ENCODE measurements around the gene MAPK1. TPM values are rescaled to one million over a fixed set of nuclear protein-coding genes. Genes with fewer than 3 reads are reported as not detected.
A peak's percentile ranks its signal among the peaks of the same experiment; 100 is the strongest.
"Not testable (repeated sequence)": the region's sequence is repeated elsewhere in the genome, so short reads cannot be mapped to it uniquely, and the experiment has no call there.

The MAPK1 gene
- total and polyA plus RNA-seq, 4 donors: 87.7 to 183 (median 136) TPM

GRCh38 chr22:21883930-21884329 lies 16.5 kb upstream of the MAPK1 start:
- 100% methylated on average over 7 of the region's 26 CpGs for WGBS (ENCODE audit: insufficient coverage)
- not testable (repeated sequence) for H3K9me3 ChIP-seq (ENCODE audit: control insufficient read depth, insufficient read depth, low read length); H3K27me3 ChIP-seq (ENCODE audit: control insufficient read depth, insufficient read depth, low read length); H3K36me3 ChIP-seq (ENCODE audit: control insufficient read depth, insufficient read depth, low read length); DNase-seq (ENCODE audit: low read depth in 4 of 6, low spot score in 6 of 6); H3K4me1 ChIP-seq (ENCODE audit: control insufficient read depth, insufficient read depth, low read length); H3K27ac ChIP-seq (ENCODE audit: low read depth, low read length); H3K4me3 ChIP-seq (ENCODE audit: low read depth, low read length)

GRCh38 chr22:21882754-21883333 lies 15.4 kb upstream of the MAPK1 start:
- H3K36me3 ChIP-seq (ENCODE audit: control insufficient read depth, insufficient read depth, low read length); H3K4me1 ChIP-seq (ENCODE audit: control insufficient read depth, insufficient read depth, low read length); H3K27ac ChIP-seq (ENCODE audit: low read depth, low read length); H3K9me3 ChIP-seq (ENCODE audit: control insufficient read depth, insufficient read depth, low read length); DNase-seq (ENCODE audit: low read depth in 4 of 6, low spot score in 6 of 6); H3K27me3 ChIP-seq (ENCODE audit: control insufficient read depth, insufficient read depth, low read length); H3K4me3 ChIP-seq (ENCODE audit: low read depth, low read length): not testable (repeated sequence)
- no CpG with 5 or more reads among the region's 7 CpGs for WGBS (ENCODE audit: insufficient coverage)

DNA sequence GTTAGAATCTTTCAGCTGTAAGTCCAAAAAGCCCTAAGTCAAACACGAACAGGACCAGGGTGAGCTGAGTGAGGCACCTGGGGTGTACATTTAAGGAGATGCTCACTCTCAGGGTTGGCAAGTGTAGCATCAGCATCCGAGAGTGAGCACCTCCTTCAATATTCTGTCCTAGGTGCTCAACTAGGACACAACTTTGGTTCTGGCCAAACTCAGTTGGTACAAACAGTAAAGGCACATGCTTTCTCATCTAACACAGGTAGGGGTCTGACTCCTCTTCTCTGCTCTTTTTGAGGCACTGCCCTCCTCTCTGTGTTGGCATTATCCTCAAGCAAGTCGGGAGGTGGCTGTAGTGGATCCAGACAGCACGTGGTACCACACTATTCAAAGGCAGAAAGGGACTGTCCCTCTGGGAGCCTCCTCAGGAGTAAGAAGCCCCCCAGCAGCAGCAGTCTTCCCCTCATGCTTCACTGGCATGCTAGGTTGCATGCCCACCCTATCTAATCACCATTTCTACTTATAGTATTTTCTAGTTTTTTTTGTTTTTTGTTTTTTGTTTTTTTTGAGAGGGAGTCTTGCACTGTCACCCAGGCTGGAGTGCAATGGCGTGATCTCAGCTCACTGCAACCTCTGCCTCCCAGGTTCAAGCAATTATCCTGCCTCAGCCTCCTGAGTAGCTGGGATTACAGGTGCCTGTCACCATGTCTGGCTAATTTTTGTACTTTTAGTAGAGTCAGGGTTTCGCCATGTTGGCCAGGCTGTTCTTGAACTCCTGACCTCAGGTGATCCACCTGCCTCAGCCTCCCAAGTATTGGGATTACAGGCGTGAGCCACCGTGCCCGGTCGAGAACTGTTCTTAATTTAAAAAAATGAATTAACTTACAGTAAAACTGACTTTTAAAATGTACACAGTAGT lies 14.7 kb upstream of the MAPK1 start:
- H3K4me3 ChIP-seq (ENCODE audit: low read depth, low read length): no peak overlapping the region
- H3K27me3 ChIP-seq (ENCODE audit: control insufficient read depth, insufficient read depth, low read length): no peaks in the 10 kb centered on the region
- DNase-seq (ENCODE audit: low read depth in 4 of 6, low spot score in 6 of 6): no peak
- no peaks in the 10 kb centered on the region for H3K9me3 ChIP-seq (ENCODE audit: control insufficient read depth, insufficient read depth, low read length)
- H3K27ac ChIP-seq (ENCODE audit: low read depth, low read length): no peak overlapping the region
- H3K4me1 ChIP-seq (ENCODE audit: control insufficient read depth, insufficient read depth, low read length): no peaks in the 10 kb centered on the region
- H3K36me3 ChIP-seq (ENCODE audit: control insufficient read depth, insufficient read depth, low read length): no peaks in the 10 kb centered on the region
- WGBS (ENCODE audit: insufficient coverage): 85% methylated on average over 5 of the region's 10 CpGs

GRCh38 chr22:21876486-21877176 lies 9.2 kb upstream of the MAPK1 start:
- no peaks in the 10 kb centered on the region for H3K4me1 ChIP-seq (ENCODE audit: control insufficient read depth, insufficient read depth, low read length)
- no peak for DNase-seq (ENCODE audit: low read depth in 4 of 6, low spot score in 6 of 6)
- H3K4me3 ChIP-seq (ENCODE audit: low read depth, low read length): no peak overlapping the region
- WGBS (ENCODE audit: insufficient coverage): no CpG with 5 or more reads among the region's 4 CpGs
- no peaks in the 10 kb centered on the region for H3K27me3 ChIP-seq (ENCODE audit: control insufficient read depth, insufficient read depth, low read length)
- no peaks in the 10 kb centered on the region for H3K36me3 ChIP-seq (ENCODE audit: control insufficient read depth, insufficient read depth, low read length)
- no peak overlapping the region for H3K27ac ChIP-seq (ENCODE audit: low read depth, low read length)
- H3K9me3 ChIP-seq (ENCODE audit: control insufficient read depth, insufficient read depth, low read length): no peaks in the 10 kb centered on the region

DNA sequence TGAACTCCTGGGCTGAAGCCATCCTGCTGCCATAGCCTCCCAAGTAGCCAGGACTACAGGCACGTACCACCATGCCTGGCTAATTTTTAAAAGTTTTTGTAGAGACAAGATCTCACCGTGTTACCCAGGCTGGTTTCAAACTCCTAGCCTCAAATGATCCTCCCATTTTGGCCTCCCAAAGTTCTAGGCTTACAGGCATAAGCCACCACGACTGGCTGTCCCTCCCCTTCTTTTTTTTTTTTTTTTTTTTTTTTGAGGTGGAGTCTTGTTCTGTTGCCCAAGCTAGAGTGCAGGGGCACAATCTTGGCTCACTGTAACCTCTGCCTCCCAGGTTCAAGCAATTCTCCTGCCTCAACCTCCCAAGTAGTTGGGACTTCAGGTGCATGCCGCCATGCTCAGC lies 7.5 kb upstream of the MAPK1 start:
- H3K36me3 ChIP-seq (ENCODE audit: control insufficient read depth, insufficient read depth, low read length); H3K4me3 ChIP-seq (ENCODE audit: low read depth, low read length); DNase-seq (ENCODE audit: low read depth in 4 of 6, low spot score in 6 of 6); H3K27me3 ChIP-seq (ENCODE audit: control insufficient read depth, insufficient read depth, low read length); H3K4me1 ChIP-seq (ENCODE audit: control insufficient read depth, insufficient read depth, low read length); H3K27ac ChIP-seq (ENCODE audit: low read depth, low read length); H3K9me3 ChIP-seq (ENCODE audit: control insufficient read depth, insufficient read depth, low read length): not testable (repeated sequence)
- 100% methylated on average over 2 of the region's 4 CpGs for WGBS (ENCODE audit: insufficient coverage)

DNA sequence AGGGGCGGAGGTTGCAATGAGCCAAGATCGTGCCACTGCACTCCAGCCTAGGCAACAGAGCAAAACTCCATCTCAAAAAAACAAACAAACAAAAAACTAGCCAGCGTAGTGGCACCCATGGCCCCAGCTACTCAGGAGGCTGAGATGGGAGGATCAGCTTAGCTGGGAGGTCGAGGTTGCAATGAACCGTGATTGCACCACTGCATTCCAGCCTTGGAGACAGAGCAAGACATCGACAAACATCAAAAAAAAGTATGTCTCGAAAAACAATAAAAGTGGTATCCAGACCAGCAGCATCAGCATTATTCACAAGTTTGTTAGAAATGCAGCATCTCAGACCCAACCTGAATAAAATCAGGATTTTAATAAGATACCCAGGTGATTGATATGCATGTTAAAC lies 6.2 kb upstream of the MAPK1 start:
- H3K4me1 ChIP-seq (ENCODE audit: control insufficient read depth, insufficient read depth, low read length): no peaks in the 10 kb centered on the region
- H3K36me3 ChIP-seq (ENCODE audit: control insufficient read depth, insufficient read depth, low read length): no peaks in the 10 kb centered on the region
- no peak overlapping the region for H3K4me3 ChIP-seq (ENCODE audit: low read depth, low read length)
- H3K27me3 ChIP-seq (ENCODE audit: control insufficient read depth, insufficient read depth, low read length): no peaks in the 10 kb centered on the region
- H3K9me3 ChIP-seq (ENCODE audit: control insufficient read depth, insufficient read depth, low read length): no peaks in the 10 kb centered on the region
- no peak for DNase-seq (ENCODE audit: low read depth in 4 of 6, low spot score in 6 of 6)
- no peak overlapping the region for H3K27ac ChIP-seq (ENCODE audit: low read depth, low read length)
- WGBS (ENCODE audit: insufficient coverage): 65% methylated on average over 4 of the region's 7 CpGs

DNA sequence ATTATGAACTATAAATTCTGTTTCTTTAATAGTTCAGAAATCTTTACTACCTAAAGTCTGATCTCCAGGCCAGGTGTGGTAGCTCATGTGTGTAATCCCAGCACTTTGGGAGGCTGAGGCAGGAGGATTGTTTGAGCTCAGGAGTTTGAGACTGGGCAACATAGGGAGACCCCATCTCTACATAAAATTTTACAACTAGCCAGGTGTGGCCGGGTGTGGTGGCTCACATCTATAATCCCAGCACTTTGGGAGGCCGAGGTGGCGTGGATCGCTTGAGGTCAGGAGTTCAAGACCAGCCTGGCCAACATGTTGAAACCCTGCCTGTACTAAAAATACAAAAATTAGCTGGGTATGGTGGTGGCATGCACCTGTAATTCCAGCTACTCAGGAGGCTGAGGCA lies 5.3 kb upstream of the MAPK1 start:
- H3K27ac ChIP-seq (ENCODE audit: low read depth, low read length); H3K9me3 ChIP-seq (ENCODE audit: control insufficient read depth, insufficient read depth, low read length); H3K4me3 ChIP-seq (ENCODE audit: low read depth, low read length); H3K4me1 ChIP-seq (ENCODE audit: control insufficient read depth, insufficient read depth, low read length); H3K27me3 ChIP-seq (ENCODE audit: control insufficient read depth, insufficient read depth, low read length); H3K36me3 ChIP-seq (ENCODE audit: control insufficient read depth, insufficient read depth, low read length); DNase-seq (ENCODE audit: low read depth in 4 of 6, low spot score in 6 of 6): not testable (repeated sequence)
- no CpG with 5 or more reads among the region's 4 CpGs for WGBS (ENCODE audit: insufficient coverage)

GRCh38 chr22:21868651-21869050 lies 1.2 kb upstream of the MAPK1 start:
- H3K4me1 ChIP-seq (ENCODE audit: control insufficient read depth, insufficient read depth, low read length): peaks cover 16% of the 10 kb centered on the region
- WGBS (ENCODE audit: insufficient coverage): 100% methylated on average over 2 of the region's 7 CpGs
- H3K4me3 ChIP-seq (ENCODE audit: low read depth, low read length): no peak overlapping the region
- no peaks in the 10 kb centered on the region for H3K27me3 ChIP-seq (ENCODE audit: control insufficient read depth, insufficient read depth, low read length)
- DNase-seq (ENCODE audit: low read depth in 4 of 6, low spot score in 6 of 6): no peak
- H3K9me3 ChIP-seq (ENCODE audit: control insufficient read depth, insufficient read depth, low read length): no peaks in the 10 kb centered on the region
- no peaks in the 10 kb centered on the region for H3K36me3 ChIP-seq (ENCODE audit: control insufficient read depth, insufficient read depth, low read length)
- H3K27ac ChIP-seq (ENCODE audit: low read depth, low read length): no peak overlapping the region

GRCh38 chr22:21866833-21867527 lies 465 bp downstream of the MAPK1 start:
- Histone ChIP-seq H3K4me1 (ENCODE audit: control insufficient read depth, insufficient read depth, low read length) (peaks cover 16% of the 10 kb centered on the region), H3K27ac (ENCODE audit: low read depth, low read length) (peak overlapping the region; percentile 88), H3K27me3 (ENCODE audit: control insufficient read depth, insufficient read depth, low read length) (no peaks in the 10 kb centered on the region), H3K9me3 (ENCODE audit: control insufficient read depth, insufficient read depth, low read length) (no peaks in the 10 kb centered on the region), H3K4me3 (ENCODE audit: low read depth, low read length) (peak overlapping the region; percentile 80), H3K36me3 (ENCODE audit: control insufficient read depth, insufficient read depth, low read length) (no peaks in the 10 kb centered on the region)
- DNase-seq (ENCODE audit: low read depth in 4 of 6, low spot score in 6 of 6): peak in 2 of 6 donors; percentile 23 to 65
- WGBS (ENCODE audit: insufficient coverage): under 1% methylated on average over 90 of the region's 91 CpGs
